ENCODE results near the gene PEPD. TPM values are rescaled to one million over a fixed set of nuclear protein-coding genes. Genes with fewer than 3 reads are reported as not detected.

The PEPD gene
- polyA plus RNA-seq, 3 donors = 61.5 to 218 (median 171) TPM

DNA sequence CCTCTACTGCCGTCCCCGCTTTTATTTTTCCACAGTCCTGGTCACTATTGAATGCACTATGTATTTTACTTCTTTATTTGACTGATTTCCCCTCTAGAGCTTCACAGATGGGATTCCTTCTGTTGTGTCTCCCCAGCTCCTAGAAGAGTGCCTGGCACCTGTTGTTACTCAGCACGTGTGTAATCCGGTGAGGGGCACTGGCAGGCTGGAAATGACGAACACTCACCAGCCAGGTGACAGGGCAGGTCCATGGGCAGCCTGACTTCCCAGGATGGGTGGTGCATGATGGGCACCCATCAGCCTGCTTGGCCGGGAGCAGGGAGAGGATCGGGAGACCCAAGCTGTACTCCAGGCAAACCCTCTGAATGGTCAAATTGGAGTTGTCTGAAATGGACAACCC is 80.9 kb downstream of the PEPD start:
- Mint-ChIP-seq H3K9me3 (no peaks in the 10 kb centered on the region), H3K27me3 (ENCODE audit: low read depth in 3 of 3) (peaks cover 0 to 3% (median 0%) of the 10 kb centered on the region in 3 donors), H3K4me1 (no peaks in the 10 kb centered on the region), H3K27ac (no peak overlapping the region), H3K4me3 (no peak overlapping the region), H3K36me3 (peaks cover 3 to 5% of the 10 kb centered on the region in 2 donors)
- H3K27me3 ChIP-seq (ENCODE audit: control insufficient read depth in 2 of 2, insufficient read depth in 2 of 2, low read length in 2 of 2) = no peaks in the 10 kb centered on the region
- no peak overlapping the region for H3K27ac ChIP-seq (ENCODE audit: low read depth in 1 of 2, low read length in 2 of 2)
- H3K9me3 ChIP-seq (replicated peaks in 1 of 2; ENCODE audit: control insufficient read depth in 1 of 2, insufficient read depth in 1 of 2, low read length in 2 of 2) = no peaks in the 10 kb centered on the region
- TF ChIP-seq, protein P1, sequence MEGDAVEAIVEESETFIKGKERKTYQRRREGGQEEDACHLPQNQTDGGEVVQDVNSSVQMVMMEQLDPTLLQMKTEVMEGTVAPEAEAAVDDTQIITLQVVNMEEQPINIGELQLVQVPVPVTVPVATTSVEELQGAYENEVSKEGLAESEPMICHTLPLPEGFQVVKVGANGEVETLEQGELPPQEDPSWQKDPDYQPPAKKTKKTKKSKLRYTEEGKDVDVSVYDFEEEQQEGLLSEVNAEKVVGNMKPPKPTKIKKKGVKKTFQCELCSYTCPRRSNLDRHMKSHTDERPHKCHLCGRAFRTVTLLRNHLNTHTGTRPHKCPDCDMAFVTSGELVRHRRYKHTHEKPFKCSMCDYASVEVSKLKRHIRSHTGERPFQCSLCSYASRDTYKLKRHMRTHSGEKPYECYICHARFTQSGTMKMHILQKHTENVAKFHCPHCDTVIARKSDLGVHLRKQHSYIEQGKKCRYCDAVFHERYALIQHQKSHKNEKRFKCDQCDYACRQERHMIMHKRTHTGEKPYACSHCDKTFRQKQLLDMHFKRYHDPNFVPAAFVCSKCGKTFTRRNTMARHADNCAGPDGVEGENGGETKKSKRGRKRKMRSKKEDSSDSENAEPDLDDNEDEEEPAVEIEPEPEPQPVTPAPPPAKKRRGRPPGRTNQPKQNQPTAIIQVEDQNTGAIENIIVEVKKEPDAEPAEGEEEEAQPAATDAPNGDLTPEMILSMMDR (IDR thresholded peaks at IDR 0.05) = no peak
- H3K9ac ChIP-seq (ENCODE audit: insufficient read depth, low read length, poor library complexity, severe bottlenecking) = no peak overlapping the region
- no peak for DNase-seq
- no peaks in the 10 kb centered on the region for H3K36me3 ChIP-seq (replicated peaks in 1 of 2; ENCODE audit: control insufficient read depth in 1 of 2, insufficient read depth in 2 of 2, low read length in 2 of 2)
- H3K79me2 ChIP-seq (ENCODE audit: insufficient read depth, low read length) = no peaks in the 10 kb centered on the region
- H2AFZ ChIP-seq (ENCODE audit: insufficient read depth, low read depth, low read length, poor library complexity, severe bottlenecking) = no peak overlapping the region
- no peak overlapping the region for H3K4me2 ChIP-seq (replicated peaks; ENCODE audit: extremely low read depth, low read length, poor library complexity, severe bottlenecking)
- no peak overlapping the region for H3K4me3 ChIP-seq (replicated peaks in 1 of 3; ENCODE audit: low read depth in 2 of 3, low read length in 3 of 3)
- intact Hi-C loops (cut with micrococcal nuclease) = no loop called here
- WGBS (ENCODE audit: insufficient coverage) = 95% methylated on average over 7 of the region's 7 CpGs
- H3K4me1 ChIP-seq (ENCODE audit: control insufficient read depth in 1 of 2, insufficient read depth in 2 of 2, low read length in 2 of 2) = no peaks in the 10 kb centered on the region
- no peaks in the 10 kb centered on the region for H4K20me1 ChIP-seq (ENCODE audit: insufficient read depth, low read length)

GRCh38 chr19:33440241-33440640 is 81.3 kb downstream of the PEPD start:
- no peaks in the 10 kb centered on the region for H3K79me2 ChIP-seq (ENCODE audit: insufficient read depth, low read length)
- no peaks in the 10 kb centered on the region for H3K36me3 ChIP-seq (replicated peaks in 1 of 2; ENCODE audit: control insufficient read depth in 1 of 2, insufficient read depth in 2 of 2, low read length in 2 of 2)
- 93% methylated on average over 6 of the region's 6 CpGs for WGBS (ENCODE audit: insufficient coverage)
- TF ChIP-seq, protein P1 (IDR thresholded peaks at IDR 0.05) = no peak
- H3K4me3 ChIP-seq (replicated peaks in 1 of 3; ENCODE audit: low read depth in 2 of 3, low read length in 3 of 3) = no peak overlapping the region
- no peak overlapping the region for H2AFZ ChIP-seq (ENCODE audit: insufficient read depth, low read depth, low read length, poor library complexity, severe bottlenecking)
- Mint-ChIP-seq H3K27ac (no peak overlapping the region), H3K9me3 (no peaks in the 10 kb centered on the region), H3K4me3 (no peak overlapping the region), H3K27me3 (ENCODE audit: low read depth in 3 of 3) (peaks cover 0 to 3% (median 0%) of the 10 kb centered on the region in 3 donors), H3K36me3 (peaks cover 3 to 5% of the 10 kb centered on the region in 2 donors), H3K4me1 (no peaks in the 10 kb centered on the region)
- H3K9me3 ChIP-seq (replicated peaks in 1 of 2; ENCODE audit: control insufficient read depth in 1 of 2, insufficient read depth in 1 of 2, low read length in 2 of 2) = no peaks in the 10 kb centered on the region
- H3K27ac ChIP-seq (ENCODE audit: low read depth in 1 of 2, low read length in 2 of 2) = no peak overlapping the region
- no peaks in the 10 kb centered on the region for H3K27me3 ChIP-seq (ENCODE audit: control insufficient read depth in 2 of 2, insufficient read depth in 2 of 2, low read length in 2 of 2)
- no peak overlapping the region for H3K9ac ChIP-seq (ENCODE audit: insufficient read depth, low read length, poor library complexity, severe bottlenecking)
- intact Hi-C loops (cut with micrococcal nuclease) = no loop called here
- H4K20me1 ChIP-seq (ENCODE audit: insufficient read depth, low read length) = no peaks in the 10 kb centered on the region
- H3K4me1 ChIP-seq (ENCODE audit: control insufficient read depth in 1 of 2, insufficient read depth in 2 of 2, low read length in 2 of 2) = no peaks in the 10 kb centered on the region
- no peak for DNase-seq
- no peak overlapping the region for H3K4me2 ChIP-seq (replicated peaks; ENCODE audit: extremely low read depth, low read length, poor library complexity, severe bottlenecking)
